ENCODE measurements around the gene ABLIM3. TPM values are rescaled to one million over a fixed set of nuclear protein-coding genes. Genes with fewer than 3 reads are reported as not detected.

Gene ABLIM3
- total RNA-seq, 4 donors from 2014 or later, result 55.1 to 320 (median 94.2) TPM

DNA sequence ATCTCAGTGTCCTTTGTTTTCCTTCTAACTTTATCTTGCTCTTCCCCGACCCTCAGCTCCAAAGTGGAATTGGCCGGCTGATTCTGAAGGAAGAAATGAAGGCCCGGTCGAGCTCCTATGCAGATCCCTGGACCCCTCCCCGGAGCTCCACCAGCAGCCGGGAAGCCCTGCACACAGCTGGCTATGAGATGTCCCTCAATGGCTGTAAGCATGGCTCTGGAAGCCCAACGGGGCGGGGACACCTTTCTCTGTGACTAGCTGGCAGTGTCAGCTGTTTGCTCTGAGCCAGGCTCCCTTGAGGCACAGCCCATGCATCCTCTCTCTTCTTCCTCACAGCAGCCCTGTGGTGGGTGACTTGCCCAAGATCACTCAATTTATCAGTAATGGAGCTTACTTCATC lies 106.4 kb downstream of the ABLIM3 start:
- TF ChIP-seq, protein P1, sequence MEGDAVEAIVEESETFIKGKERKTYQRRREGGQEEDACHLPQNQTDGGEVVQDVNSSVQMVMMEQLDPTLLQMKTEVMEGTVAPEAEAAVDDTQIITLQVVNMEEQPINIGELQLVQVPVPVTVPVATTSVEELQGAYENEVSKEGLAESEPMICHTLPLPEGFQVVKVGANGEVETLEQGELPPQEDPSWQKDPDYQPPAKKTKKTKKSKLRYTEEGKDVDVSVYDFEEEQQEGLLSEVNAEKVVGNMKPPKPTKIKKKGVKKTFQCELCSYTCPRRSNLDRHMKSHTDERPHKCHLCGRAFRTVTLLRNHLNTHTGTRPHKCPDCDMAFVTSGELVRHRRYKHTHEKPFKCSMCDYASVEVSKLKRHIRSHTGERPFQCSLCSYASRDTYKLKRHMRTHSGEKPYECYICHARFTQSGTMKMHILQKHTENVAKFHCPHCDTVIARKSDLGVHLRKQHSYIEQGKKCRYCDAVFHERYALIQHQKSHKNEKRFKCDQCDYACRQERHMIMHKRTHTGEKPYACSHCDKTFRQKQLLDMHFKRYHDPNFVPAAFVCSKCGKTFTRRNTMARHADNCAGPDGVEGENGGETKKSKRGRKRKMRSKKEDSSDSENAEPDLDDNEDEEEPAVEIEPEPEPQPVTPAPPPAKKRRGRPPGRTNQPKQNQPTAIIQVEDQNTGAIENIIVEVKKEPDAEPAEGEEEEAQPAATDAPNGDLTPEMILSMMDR (IDR thresholded peaks at IDR 0.05; ENCODE audit: low read depth), result no peak

DNA sequence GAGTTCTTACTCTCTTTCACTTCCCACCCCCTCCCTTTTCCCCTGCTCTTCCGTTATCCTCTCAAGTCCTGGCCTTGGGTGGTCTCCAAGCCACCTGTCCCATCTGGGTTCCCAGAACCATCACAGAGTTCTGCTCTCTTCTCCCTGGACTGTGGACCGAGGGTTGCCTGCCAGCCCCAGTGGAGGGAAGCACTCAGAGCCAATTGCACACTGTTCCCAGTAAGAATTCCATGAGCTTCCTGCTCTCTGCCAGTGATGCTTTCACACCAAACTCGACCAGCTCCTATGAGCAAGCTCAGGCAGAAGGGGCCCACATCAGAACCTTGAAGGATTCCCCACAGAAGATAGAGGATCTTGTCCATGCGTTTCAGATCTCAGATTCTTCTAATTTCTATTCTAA lies 110.3 kb downstream of the ABLIM3 start:
- TF ChIP-seq, protein P1 (IDR thresholded peaks at IDR 0.05; ENCODE audit: low read depth), result no peak

DNA sequence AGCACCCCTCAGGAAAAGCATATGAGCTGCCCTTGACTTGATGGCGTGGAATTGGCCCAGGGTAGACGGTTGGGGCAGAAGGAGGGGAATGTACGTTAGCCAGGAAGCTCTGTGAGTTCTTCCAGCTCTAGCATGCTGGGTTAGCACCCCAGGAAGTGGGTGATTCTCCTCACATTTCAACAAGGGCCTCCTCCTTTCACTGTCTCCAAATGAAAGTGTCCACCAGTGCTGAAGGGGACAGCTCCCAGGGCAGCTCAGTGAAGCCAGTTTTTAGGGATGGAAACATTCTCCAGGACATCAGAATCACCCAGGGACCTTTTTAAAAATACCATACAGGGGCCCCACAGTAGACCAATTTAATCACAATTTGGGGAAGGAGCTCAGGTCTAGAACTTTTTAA lies 113.2 kb downstream of the ABLIM3 start:
- TF ChIP-seq, protein P1 (IDR thresholded peaks at IDR 0.05; ENCODE audit: low read depth), result no peak

DNA sequence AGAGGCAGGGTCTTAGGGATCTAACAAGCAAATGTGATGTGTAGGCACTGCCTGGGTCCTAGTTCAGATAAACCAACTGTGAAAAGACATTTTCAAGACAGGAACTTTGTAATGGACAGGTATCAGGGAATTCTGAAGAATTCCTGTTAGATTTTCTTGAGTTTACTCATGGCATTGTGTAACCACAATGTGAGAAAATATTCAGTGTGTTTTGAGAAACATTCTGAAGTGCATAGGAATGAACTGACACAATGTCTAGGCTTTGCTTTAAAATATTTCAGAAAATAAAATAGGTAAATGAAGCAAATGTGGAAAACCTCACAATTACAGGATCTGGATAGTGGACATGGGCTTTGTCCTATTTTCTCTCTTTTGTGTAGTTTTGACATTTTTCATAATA lies 115.2 kb downstream of the ABLIM3 start:
- TF ChIP-seq, protein P1 (IDR thresholded peaks at IDR 0.05; ENCODE audit: low read depth), result no peak

DNA sequence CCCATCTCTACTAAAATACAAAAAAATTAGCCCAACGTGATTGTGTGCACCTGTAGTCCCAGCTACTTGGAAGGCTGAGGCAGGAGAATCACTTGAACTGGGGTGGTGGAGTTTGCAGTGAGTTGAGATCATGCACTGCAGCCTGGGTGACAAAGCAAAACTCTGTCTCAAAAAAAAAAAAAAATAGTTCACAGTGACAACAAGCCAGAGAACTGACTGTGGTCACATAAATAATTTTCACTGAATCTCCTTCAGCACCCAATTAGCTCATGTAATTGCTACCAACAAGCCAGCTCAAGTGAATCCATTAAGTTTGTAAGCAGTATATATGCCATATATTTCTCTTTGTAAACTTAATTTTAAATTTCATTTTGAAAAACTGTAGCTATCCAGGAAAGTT lies 115.8 kb downstream of the ABLIM3 start:
- TF ChIP-seq, protein P1 (IDR thresholded peaks at IDR 0.05; ENCODE audit: low read depth), result no peak

DNA sequence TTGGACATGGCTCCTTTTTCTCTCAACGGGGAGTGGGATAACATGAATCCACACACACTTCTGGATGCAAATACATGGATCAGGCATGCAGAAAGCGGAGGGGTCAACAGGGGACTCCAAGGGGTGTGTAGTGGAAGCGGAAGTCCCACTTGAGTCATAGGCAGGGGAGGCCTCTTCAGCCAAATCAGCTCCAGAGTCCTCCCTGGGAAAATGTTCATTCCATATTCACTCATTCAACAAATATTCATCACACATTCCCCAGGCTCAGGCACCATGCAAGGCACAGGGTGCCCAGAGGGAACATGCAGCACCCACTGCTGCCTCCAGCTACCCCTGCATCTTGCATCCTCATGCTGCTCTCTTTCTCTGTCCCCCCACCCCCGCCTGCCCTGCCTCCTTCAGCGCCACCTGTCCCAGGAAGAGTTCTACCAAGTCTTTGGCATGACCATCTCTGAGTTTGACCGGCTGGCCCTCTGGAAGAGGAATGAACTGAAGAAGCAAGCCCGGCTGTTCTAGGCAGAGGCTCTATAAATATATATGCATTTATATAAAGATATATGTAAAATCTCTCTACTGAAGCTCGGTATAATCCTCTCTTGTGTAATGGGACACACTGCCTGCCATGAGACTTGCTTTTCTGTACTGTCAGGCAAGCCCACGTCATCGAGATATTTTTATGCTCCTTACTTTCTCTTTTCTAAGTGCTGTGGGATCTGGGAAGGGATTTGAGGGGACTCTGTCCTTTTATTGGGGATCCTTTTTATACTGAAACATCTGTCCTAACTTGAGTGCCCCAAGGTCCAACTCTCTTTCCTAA lies 116.8 kb downstream of the ABLIM3 start:
- TF ChIP-seq, protein P1 (IDR thresholded peaks at IDR 0.05; ENCODE audit: low read depth), result no peak

DNA sequence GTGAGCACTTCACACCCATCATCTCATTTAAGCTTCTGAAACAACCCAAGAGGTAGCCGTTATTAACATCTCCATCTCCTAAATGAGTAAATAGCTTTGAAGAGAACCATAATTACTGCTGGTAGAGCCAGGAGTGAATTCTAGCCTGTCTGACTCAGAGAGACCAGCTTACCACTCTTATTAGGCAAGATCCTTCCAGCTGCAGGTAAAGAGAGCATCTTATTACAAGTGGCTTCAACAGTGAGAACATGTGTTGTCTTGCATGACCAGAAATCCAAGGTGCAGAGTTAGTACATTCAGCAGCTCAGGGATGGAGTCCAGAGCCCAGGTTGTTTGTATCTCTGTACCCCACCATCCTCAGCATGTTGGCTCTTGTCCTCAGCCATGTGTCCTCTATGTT lies 119.5 kb downstream of the ABLIM3 start:
- TF ChIP-seq, protein P1 (IDR thresholded peaks at IDR 0.05; ENCODE audit: low read depth), result no peak

All from subcutaneous adipose tissue (tissue), 4 donors.